Urinary bladder (tissue), 4 donors: ENCODE measurements around the gene MORN5. TPM values are rescaled to one million over a fixed set of nuclear protein-coding genes. Genes with fewer than 3 reads are reported as not detected.

Source experiments
- DNase-seq: peaks from one replicate; pipeline ENCODE4 v3.0.0-alpha.2; 2015; ENCODE audit errors: extremely low spot score
- H3K27ac ChIP-seq: one replicate; pipeline ENCODE4 v1.5.1; 2013; ENCODE audit warnings: low read depth, mild to moderate bottlenecking, moderate library complexity
- H3K36me3 ChIP-seq: one replicate; pipeline ENCODE4 v1.6.1; 2013; ENCODE audit warnings: mild to moderate bottlenecking, moderate library complexity; ENCODE audit not compliant: insufficient read depth
- H3K4me1 ChIP-seq: one replicate; pipeline ENCODE4 v1.6.1; 2013; ENCODE audit warnings: mild to moderate bottlenecking, moderate library complexity; ENCODE audit not compliant: insufficient read depth
- H3K4me3 ChIP-seq: one replicate; pipeline ENCODE4 v1.5.1; 2013; ENCODE audit warnings: low read depth, low read length
- WGBS: extraction: QIAGEN DNeasy Blood & Tissue Kit; methylation state at CpG from one replicate; pipeline ENCODE4 v1.1.7; 2013; 5-methylcytosine and 5-hydroxymethylcytosine counted together
- polyA plus RNA-seq: library from polyadenylated mRNA; stranded (reverse); fragments of 200-250 nt; gene quantifications from one replicate; pipeline ENCODE4 v1.2.3, GENCODE V29; 2013
- total RNA-seq: library from RNA; depleted of rRNA; stranded (reverse); fragments of >200 nt; gene quantifications from one replicate; pipeline ENCODE4 v1.2.3, GENCODE V29; 2014
- donor health status: healthy with polysubstance abuse.
- donor health status: healthy.

Gene MORN5
- total and polyA plus RNA-seq, 2 donors, result 8.4 to 22.9 TPM

GRCh38 chr9:122197882-122198281 is 38.2 kb downstream of the MORN5 start:
- WGBS, result 76% methylated on average over 4 of the region's 4 CpGs
- DNase-seq, result no peak
- H3K4me1 ChIP-seq, result no peaks in the 10 kb centered on the region
- H3K4me3 ChIP-seq, result no peak overlapping the region
- no peak overlapping the region for H3K27ac ChIP-seq
- no peaks in the 10 kb centered on the region for H3K36me3 ChIP-seq

DNA sequence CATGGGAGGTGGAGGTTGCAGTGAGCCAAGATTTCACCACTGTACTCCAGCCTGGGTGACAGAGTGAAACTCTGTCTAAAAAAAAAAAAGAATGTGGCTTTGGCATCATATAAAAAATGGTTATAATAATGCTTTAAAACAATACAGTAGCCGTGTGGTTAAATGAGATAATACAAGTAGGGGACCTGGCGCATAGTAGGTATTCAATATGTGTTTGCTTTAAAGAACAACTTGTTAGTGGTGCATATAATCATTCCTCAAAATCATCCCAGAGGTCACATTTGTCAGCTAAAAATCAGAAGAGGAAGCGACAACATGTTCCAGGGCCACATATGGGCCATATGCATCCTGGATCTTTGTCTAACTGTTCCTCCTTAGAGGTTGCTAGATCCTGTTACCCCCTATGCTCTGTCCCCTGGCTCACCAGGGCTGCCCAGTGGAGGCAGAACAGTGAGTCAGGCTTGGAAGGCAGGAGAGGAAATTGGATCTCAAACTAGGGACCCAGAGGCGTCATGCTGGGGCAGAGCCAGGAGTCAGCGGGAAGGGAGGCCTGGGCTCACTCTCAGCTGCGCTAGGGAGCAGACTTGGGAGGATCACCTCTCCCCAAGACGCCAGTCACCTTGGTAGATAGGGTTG is 41.4 kb downstream of the MORN5 start:
- DNase-seq, result no peak
- Histone ChIP-seq H3K27ac (no peak overlapping the region), H3K4me1 (no peaks in the 10 kb centered on the region), H3K4me3 (no peak overlapping the region), H3K36me3 (no peaks in the 10 kb centered on the region)
- 81% methylated on average over 7 of the region's 7 CpGs for WGBS

DNA sequence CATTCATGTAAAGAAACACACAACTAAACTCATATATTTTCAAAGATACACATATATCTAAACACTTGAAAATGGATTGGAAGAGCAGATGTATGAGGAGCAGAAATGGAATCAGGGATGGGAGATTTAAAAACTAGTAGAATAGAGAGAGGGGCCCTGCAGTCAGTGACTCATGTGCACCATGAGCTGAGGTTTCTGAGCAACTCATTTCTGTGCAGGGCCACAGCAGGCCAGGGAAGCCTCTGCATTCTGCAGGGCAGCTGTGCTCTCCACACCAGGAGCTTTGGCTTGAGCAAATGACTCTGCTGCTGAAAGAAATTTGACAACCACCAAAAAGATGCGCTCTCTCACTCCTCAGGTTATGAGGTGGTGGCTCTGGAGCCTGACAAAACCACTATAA is 41.9 kb downstream of the MORN5 start:
- Histone ChIP-seq H3K27ac (no peak overlapping the region), H3K36me3 (no peaks in the 10 kb centered on the region), H3K4me3 (no peak overlapping the region), H3K4me1 (no peaks in the 10 kb centered on the region)
- no peak for DNase-seq
- 86% methylated on average over 1 of the region's 1 CpG for WGBS

GRCh38 chr9:122202111-122202510 is 42.4 kb downstream of the MORN5 start:
- Histone ChIP-seq H3K4me3 (no peak overlapping the region), H3K4me1 (no peaks in the 10 kb centered on the region), H3K36me3 (no peaks in the 10 kb centered on the region), H3K27ac (no peak overlapping the region)
- no peak for DNase-seq
- WGBS, result 46% methylated on average over 3 of the region's 3 CpGs

DNA sequence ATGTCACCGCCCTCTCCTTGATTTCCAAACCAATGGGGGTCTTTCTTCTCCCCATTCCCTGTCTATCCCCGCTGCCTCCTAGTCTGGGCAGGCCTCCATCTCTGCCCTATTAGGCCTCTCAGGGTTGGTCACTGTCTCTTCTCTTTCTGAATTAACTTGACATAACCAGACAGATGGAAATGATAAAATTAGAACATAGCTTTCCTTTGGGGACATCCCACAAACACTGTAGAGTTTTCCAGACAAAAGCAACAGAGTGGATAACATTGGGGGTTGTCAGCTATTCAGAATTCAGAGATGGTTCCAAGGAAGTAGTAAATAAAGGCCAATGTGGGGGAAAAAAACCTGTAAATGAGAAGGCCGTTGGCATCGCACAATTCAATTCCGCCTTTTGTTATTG is 44.3 kb downstream of the MORN5 start:
- 91% methylated on average over 5 of the region's 5 CpGs for WGBS
- Histone ChIP-seq H3K36me3 (no peaks in the 10 kb centered on the region), H3K4me1 (no peaks in the 10 kb centered on the region), H3K27ac (no peak overlapping the region), H3K4me3 (no peak overlapping the region)
- DNase-seq, result no peak

DNA sequence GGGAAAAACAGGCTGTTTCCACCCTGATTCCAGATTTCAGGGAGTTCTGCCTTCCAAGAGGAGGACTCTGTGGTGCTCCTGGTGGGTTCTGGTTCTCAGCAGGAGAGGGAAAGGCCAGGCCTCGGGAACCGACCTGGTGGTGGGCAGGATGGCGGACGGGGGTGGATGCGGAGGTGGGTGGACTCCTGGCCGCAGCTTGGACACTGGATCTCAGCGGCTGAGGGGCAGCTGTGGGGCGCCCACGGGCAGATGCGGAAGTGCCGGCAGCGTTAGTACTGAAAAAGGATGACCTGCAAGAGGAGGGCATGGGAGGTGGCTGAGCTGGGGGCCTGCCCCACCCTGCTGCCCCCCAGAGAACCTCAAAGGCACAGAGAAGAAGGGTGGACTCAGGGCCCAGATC is 44.8 kb downstream of the MORN5 start:
- Histone ChIP-seq H3K36me3 (no peaks in the 10 kb centered on the region), H3K4me1 (no peaks in the 10 kb centered on the region), H3K4me3 (no peak overlapping the region), H3K27ac (no peak overlapping the region)
- no peak for DNase-seq
- 87% methylated on average over 12 of the region's 12 CpGs for WGBS

GRCh38 chr9:122205176-122205575 is 45.5 kb downstream of the MORN5 start:
- DNase-seq, result no peak
- Histone ChIP-seq H3K4me3 (no peak overlapping the region), H3K36me3 (no peaks in the 10 kb centered on the region), H3K27ac (no peak overlapping the region), H3K4me1 (no peaks in the 10 kb centered on the region)
- WGBS, result 91% methylated on average over 8 of the region's 8 CpGs

- no peak for DNase-seq
- H3K27ac ChIP-seq, result no peak overlapping the region
Measured at GRCh38 chr9:122206118-122207046, 46.7 kb downstream of the MORN5 start.

DNA sequence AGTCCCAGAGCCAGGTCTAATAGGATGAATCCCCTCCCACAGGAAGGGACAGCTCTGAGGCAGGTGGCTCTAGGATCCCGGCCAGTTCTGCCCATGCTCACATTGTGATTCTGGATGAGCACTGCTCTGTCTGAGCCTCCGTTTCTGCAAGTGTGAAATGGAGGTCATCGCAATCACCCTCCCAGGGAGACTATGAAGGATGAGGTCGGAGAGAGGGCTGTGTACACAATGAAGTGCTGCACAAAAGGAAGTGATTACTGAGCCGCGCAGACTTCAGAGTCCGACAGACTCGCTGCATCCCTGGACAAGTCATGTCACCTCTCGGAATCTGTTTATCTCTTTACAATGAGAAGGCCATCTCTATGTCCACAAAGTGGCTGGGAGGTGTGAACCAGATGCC is 47.4 kb downstream of the MORN5 start:
- no peaks in the 10 kb centered on the region for H3K4me1 ChIP-seq

More at GRCh38 chr9:122206118-122207046, 46.7 kb downstream of the MORN5 start:
- H3K4me3 ChIP-seq, result no peak overlapping the region
- WGBS, result 81% methylated on average over 9 of the region's 9 CpGs
- no peaks in the 10 kb centered on the region for H3K36me3 ChIP-seq
- no peaks in the 10 kb centered on the region for H3K4me1 ChIP-seq

DNA sequence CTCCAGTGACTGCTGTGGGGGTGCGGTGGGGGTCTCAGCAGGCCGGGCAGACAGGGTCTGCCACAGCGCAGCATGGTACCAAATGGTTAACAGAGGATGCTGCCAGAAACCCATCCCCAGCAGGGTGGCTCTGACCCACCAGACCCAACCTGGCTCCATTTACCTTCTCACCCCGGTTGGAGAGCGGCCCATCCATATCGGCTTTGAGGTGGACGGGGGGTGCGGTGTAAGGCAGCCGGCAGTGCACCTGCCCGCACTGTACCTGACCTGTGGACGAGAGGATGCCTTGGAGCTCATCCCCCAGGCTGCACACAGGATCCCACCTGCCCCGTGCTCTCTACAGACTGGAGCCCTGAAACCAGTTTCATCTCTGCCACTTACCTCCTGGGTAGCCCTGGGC is 49.7 kb downstream of the MORN5 start:
- Histone ChIP-seq H3K36me3 (no peaks in the 10 kb centered on the region), H3K4me3 (no peak overlapping the region), H3K27ac (no peak overlapping the region), H3K4me1 (no peaks in the 10 kb centered on the region)
- no peak for DNase-seq
- 92% methylated on average over 12 of the region's 12 CpGs for WGBS

More for the DNA sequence above, 47.4 kb downstream of the MORN5 start:
- H3K4me3 ChIP-seq, result no peak overlapping the region
- WGBS, result 62% methylated on average over 9 of the region's 9 CpGs
- H3K27ac ChIP-seq, result no peak overlapping the region
- no peaks in the 10 kb centered on the region for H3K36me3 ChIP-seq
- no peak for DNase-seq

DNA sequence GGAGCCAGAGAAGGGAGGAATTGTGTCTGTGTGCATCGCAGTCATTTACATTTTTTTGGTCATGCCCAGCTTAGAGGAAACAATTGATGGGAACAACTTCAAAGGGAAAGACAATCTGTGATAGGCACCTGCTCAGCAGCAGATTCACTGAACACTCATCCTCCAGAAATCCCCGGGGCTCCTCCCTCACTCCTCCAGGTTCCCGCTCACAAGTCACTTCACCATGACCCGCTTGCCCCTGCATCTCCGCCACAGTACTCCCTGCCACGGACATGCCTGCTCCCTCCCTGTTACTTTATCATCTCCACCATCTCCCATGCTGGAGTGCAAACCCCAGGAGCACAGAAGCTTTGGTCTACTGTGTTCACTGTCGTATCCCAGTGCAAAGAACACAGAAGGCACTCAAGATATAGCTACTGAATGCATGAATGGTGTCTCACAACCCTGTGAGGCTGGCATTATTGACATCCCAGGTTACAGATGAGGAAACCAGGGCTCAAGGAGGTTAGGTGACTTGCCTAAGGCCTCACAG is 52.8 kb downstream of the MORN5 start:
- 81% methylated on average over 7 of the region's 7 CpGs for WGBS
- Histone ChIP-seq H3K36me3 (no peaks in the 10 kb centered on the region), H3K4me3 (no peak overlapping the region), H3K27ac (no peak overlapping the region), H3K4me1 (no peaks in the 10 kb centered on the region)
- no peak for DNase-seq

- 38% methylated on average over 20 of the region's 20 CpGs for WGBS
- no peak for DNase-seq
- Histone ChIP-seq H3K27ac (no peak overlapping the region), H3K4me3 (peak overlapping the region; percentile 11), H3K36me3 (no peaks in the 10 kb centered on the region), H3K4me1 (no peaks in the 10 kb centered on the region)
Measured at GRCh38 chr9:122213102-122213588, 53.4 kb downstream of the MORN5 start.

DNA sequence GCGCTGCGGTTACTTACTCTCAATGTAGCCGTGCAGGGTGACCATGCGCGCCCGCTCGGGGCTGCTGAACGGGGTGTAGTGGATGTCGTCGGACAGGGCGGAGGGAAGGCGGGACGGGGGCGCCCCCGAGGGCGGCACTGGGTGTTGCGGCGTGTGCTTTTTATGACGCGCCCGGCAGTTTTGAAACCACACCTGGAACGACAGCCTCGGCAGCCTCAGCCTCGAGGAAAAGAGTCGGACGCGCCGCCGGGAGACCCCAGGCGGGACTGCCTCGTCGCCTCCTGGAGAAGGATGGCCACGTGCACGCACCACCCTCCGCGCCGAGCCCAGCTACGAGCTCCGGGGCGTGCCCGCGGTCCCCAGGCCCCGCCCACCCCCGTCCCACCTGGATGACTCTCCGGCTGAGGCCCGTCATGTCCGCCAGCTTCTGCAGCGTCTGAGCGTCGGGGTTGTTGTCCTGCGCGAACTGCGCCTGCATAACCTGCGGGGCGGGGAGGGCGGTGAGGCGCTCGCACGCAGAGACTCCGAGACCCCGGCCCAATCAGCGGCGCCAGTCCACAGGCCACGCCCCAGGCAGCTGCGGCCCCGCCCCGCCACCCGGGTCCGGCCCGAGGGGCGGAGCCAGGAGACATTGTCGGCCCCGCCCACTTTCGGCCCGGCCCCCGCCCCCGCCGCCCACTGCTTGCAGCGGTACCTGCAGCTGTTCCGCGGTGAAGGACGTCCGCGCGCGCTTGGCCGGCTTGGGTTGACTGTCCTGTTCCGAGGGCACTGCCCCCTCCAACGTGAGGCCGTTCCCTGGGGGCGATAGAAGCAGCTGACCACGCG is 54.1 kb downstream of the MORN5 start:
- Histone ChIP-seq H3K4me3 (peak overlapping the region; percentile 11), H3K36me3 (no peaks in the 10 kb centered on the region), H3K27ac (no peak overlapping the region), H3K4me1 (no peaks in the 10 kb centered on the region)
- no peak for DNase-seq
- 8% methylated on average over 93 of the region's 93 CpGs for WGBS
